HL-60 (cell line): ENCODE data around the gene RHOV.

ENCODE experiments used
- DNase-seq, 2 experiments: peaks; one replicate each; pipeline ENCODE4 v3.0.0-alpha.2; 2010 to 2020; ENCODE audit warnings: low read depth in 1 of 2, low spot score in 1 of 2
- H3K27ac ChIP-seq: fragments of 250-450 bp; sonication (Bioruptor Pico); replicated peaks from 2 replicates; pipeline ENCODE4 v1.5.1; 2020; ENCODE audit warnings: mild to moderate bottlenecking, moderate library complexity
- H3K27me3 ChIP-seq: fragments of 250-450 bp; sonication (Bioruptor Pico); 2 replicates; pipeline ENCODE4 v1.5.1; 2021; ENCODE audit warnings: mild to moderate bottlenecking, moderate library complexity; ENCODE audit not compliant: insufficient read depth, poor library complexity, severe bottlenecking
- H3K4me3 ChIP-seq: replicated peaks from 2 replicates; pipeline ENCODE4 v1.5.1; 2011; ENCODE audit warnings: mild to moderate bottlenecking, control low read depth, low read length; ENCODE audit not compliant: insufficient read depth
- GABPA ChIP-seq: IDR thresholded peaks from 2 replicates; pipeline ENCODE4 v1.6.1; 2012; ENCODE audit warnings: low read depth
- POLR2AphosphoS5 ChIP-seq: IDR thresholded peaks from 2 replicates; pipeline ENCODE4 v1.6.1; 2012; ENCODE audit warnings: low read depth
- SPI1 ChIP-seq: IDR thresholded peaks from 2 replicates; pipeline ENCODE4 v1.6.1; 2012; ENCODE audit warnings: low read depth, mild to moderate bottlenecking, borderline replicate concordance
- TF ChIP-seq, protein P1 (sequence below): IDR thresholded peaks from 2 replicates; pipeline ENCODE4 v1.6.1; 2012; ENCODE audit warnings: low read depth; ENCODE audit not compliant: insufficient replicate concordance
- TF ChIP-seq, protein P2 (sequence below): IDR thresholded peaks from one replicate; pipeline ENCODE4 v1.5.1; 2011; ENCODE audit warnings: low read length, control low read depth, inconsistent platforms; ENCODE audit not compliant: insufficient read depth

The RHOV gene

DNA sequence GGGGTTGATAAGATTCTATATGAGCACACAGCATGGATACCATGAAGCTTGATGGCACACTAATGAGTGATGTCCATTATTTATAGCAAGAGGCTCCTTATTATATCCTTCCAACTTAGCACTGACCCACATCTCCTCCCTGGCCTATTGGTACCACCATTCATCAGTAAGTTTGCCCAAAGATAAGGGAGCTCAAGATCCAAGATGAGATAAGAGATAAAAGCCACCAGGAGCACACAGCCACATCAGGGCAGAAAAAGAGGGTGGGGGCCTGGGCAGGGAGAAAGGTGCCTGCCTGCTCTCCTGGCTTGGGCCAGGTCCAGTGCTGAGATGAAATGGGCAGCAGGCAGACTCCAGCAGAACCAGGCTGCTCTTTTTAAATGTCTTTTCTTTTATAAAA is 41.1 kb downstream of the RHOV start:
- TF ChIP-seq, protein P1, sequence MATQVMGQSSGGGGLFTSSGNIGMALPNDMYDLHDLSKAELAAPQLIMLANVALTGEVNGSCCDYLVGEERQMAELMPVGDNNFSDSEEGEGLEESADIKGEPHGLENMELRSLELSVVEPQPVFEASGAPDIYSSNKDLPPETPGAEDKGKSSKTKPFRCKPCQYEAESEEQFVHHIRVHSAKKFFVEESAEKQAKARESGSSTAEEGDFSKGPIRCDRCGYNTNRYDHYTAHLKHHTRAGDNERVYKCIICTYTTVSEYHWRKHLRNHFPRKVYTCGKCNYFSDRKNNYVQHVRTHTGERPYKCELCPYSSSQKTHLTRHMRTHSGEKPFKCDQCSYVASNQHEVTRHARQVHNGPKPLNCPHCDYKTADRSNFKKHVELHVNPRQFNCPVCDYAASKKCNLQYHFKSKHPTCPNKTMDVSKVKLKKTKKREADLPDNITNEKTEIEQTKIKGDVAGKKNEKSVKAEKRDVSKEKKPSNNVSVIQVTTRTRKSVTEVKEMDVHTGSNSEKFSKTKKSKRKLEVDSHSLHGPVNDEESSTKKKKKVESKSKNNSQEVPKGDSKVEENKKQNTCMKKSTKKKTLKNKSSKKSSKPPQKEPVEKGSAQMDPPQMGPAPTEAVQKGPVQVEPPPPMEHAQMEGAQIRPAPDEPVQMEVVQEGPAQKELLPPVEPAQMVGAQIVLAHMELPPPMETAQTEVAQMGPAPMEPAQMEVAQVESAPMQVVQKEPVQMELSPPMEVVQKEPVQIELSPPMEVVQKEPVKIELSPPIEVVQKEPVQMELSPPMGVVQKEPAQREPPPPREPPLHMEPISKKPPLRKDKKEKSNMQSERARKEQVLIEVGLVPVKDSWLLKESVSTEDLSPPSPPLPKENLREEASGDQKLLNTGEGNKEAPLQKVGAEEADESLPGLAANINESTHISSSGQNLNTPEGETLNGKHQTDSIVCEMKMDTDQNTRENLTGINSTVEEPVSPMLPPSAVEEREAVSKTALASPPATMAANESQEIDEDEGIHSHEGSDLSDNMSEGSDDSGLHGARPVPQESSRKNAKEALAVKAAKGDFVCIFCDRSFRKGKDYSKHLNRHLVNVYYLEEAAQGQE: no peak
- TF ChIP-seq POLR2AphosphoS5 (no peak), SPI1 (no peak), GABPA (no peak)
- TF ChIP-seq, protein P2, sequence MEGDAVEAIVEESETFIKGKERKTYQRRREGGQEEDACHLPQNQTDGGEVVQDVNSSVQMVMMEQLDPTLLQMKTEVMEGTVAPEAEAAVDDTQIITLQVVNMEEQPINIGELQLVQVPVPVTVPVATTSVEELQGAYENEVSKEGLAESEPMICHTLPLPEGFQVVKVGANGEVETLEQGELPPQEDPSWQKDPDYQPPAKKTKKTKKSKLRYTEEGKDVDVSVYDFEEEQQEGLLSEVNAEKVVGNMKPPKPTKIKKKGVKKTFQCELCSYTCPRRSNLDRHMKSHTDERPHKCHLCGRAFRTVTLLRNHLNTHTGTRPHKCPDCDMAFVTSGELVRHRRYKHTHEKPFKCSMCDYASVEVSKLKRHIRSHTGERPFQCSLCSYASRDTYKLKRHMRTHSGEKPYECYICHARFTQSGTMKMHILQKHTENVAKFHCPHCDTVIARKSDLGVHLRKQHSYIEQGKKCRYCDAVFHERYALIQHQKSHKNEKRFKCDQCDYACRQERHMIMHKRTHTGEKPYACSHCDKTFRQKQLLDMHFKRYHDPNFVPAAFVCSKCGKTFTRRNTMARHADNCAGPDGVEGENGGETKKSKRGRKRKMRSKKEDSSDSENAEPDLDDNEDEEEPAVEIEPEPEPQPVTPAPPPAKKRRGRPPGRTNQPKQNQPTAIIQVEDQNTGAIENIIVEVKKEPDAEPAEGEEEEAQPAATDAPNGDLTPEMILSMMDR: no peak
- no peaks in the 10 kb centered on the region for H3K27me3 ChIP-seq
- no peak for DNase-seq
- H3K27ac ChIP-seq: no peak overlapping the region
- H3K4me3 ChIP-seq: no peak overlapping the region

DNA sequence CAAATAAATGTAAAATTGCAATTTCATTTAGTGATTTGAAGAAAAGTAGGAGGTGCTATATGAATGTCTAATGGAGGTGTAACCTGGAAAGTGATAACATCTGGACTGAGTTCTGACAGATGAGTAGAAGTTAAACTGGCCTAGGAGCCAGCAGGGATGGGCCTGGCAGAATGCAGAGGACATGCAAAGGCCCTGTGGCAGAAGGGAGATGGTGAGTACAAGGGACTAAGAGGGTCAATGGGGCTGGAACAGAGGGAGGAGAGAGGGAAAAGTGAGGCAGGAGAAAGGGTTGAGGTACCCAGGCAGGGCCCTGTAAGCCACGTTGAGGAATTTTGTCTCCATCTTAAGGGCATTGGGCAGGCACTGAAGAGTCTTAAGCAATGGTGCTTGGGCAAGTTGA is 42.2 kb downstream of the RHOV start:
- Histone ChIP-seq H3K27me3 (no peaks in the 10 kb centered on the region), H3K27ac (no peak overlapping the region), H3K4me3 (no peak overlapping the region)
- no peak for TF ChIP-seq POLR2AphosphoS5
- TF ChIP-seq GABPA: no peak
- TF ChIP-seq, protein P2: no peak
- no peak for TF ChIP-seq SPI1
- TF ChIP-seq, protein P1: no peak
- no peak for DNase-seq

DNA sequence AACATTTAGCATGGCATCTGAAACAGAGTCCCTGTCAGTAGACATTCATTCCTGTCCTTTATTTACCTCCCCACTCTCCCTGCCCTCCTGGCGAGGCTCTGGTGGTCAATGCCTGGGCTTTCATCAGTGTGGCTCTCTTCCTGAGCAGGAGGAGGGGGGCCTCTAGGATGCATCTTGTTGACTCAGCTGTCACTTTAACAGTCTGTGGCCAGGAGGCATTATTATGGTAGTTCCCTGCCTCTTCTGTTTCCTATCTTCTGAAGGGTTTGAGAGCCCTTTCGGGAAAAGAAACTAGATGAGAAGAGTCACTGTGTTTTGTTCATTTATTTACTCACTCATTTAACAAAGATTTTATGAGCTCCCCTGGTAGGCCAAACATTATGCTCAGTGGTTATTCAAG is 43.1 kb downstream of the RHOV start:
- Histone ChIP-seq H3K27ac (no peak overlapping the region), H3K4me3 (no peak overlapping the region), H3K27me3 (no peaks in the 10 kb centered on the region)
- DNase-seq: no peak
- TF ChIP-seq, protein P2: no peak
- TF ChIP-seq POLR2AphosphoS5 (no peak), SPI1 (no peak), GABPA (no peak)
- TF ChIP-seq, protein P1: no peak
